ENCODE results near the gene SRSF6.
"Not testable (repeated sequence)": the region's sequence is repeated elsewhere in the genome, so short reads cannot be mapped to it uniquely, and the experiment has no call there.

SRSF6 gene

GRCh38 chr20:43477193-43477592 lies 19.5 kb downstream of the SRSF6 start:
- no peak for DNase-seq (ENCODE audit: low read depth in 2 of 2)

- DNase-seq (ENCODE audit: low read depth in 2 of 2): no peak
Observed at GRCh38 chr20:43477619-43478018, 19.9 kb downstream of the SRSF6 start.

GRCh38 chr20:43490038-43490437 lies 32.3 kb downstream of the SRSF6 start:
- no peak for DNase-seq (ENCODE audit: low read depth in 2 of 2)

- DNase-seq (ENCODE audit: low read depth in 2 of 2): no peak
Observed at GRCh38 chr20:43492101-43492500, 34.4 kb downstream of the SRSF6 start.

GRCh38 chr20:43495388-43495787 lies 37.7 kb downstream of the SRSF6 start:
- no peak for DNase-seq (ENCODE audit: low read depth in 2 of 2)

- DNase-seq (ENCODE audit: low read depth in 2 of 2): not testable (repeated sequence)
Observed at GRCh38 chr20:43502021-43502420, 44.3 kb downstream of the SRSF6 start.

GRCh38 chr20:43506238-43506637 lies 48.5 kb downstream of the SRSF6 start:
- DNase-seq (ENCODE audit: low read depth in 2 of 2): no peak

GRCh38 chr20:43507150-43508080 lies 49.7 kb downstream of the SRSF6 start, which contains the start of gene L3MBTL1:
TSS of gene L3MBTL1 (plus strand) at chr20:43507697. CDS start at chr20:43513504, 5,807 bp downstream.
- no peak for DNase-seq (ENCODE audit: low read depth in 2 of 2)

GRCh38 chr20:43508106-43508505 lies 50.4 kb downstream of the SRSF6 start:
- no peak for DNase-seq (ENCODE audit: low read depth in 2 of 2)

GRCh38 chr20:43508604-43509040 lies 50.9 kb downstream of the SRSF6 start:
- no peak for DNase-seq (ENCODE audit: low read depth in 2 of 2)

GRCh38 chr20:43511879-43512278 lies 54.2 kb downstream of the SRSF6 start:
- DNase-seq (ENCODE audit: low read depth in 2 of 2): no peak

- DNase-seq (ENCODE audit: low read depth in 2 of 2): no peak
Observed at GRCh38 chr20:43513372-43513930, 55.8 kb downstream of the SRSF6 start.
